ENCODE measurements around the gene PRKCQ.
"Not testable (repeated sequence)": the region's sequence is repeated elsewhere in the genome, so short reads cannot be mapped to it uniquely, and the experiment has no call there.

Gene PRKCQ

GRCh38 chr10:6455592-6455991 lies 124.5 kb downstream of the PRKCQ start:
- no peak for DNase-seq (ENCODE audit: low read depth)

- no peak for DNase-seq (ENCODE audit: low read depth)
Measured at GRCh38 chr10:6446711-6447110, 133.4 kb downstream of the PRKCQ start.

- peak; percentile 30 for DNase-seq (ENCODE audit: low read depth)
Measured at GRCh38 chr10:6445671-6446316, 134.3 kb downstream of the PRKCQ start.

- not testable (repeated sequence) for DNase-seq (ENCODE audit: low read depth)
Measured at GRCh38 chr10:6439875-6440274, 140.2 kb downstream of the PRKCQ start.

GRCh38 chr10:6431861-6432260 lies 148.2 kb downstream of the PRKCQ start:
- DNase-seq (ENCODE audit: low read depth) = no peak

- DNase-seq (ENCODE audit: low read depth) = no peak
Measured at GRCh38 chr10:6431186-6431585, 148.9 kb downstream of the PRKCQ start.

- no peak for DNase-seq (ENCODE audit: low read depth)
Measured at GRCh38 chr10:6430423-6430980, 149.6 kb downstream of the PRKCQ start.

- no peak for DNase-seq (ENCODE audit: low read depth)
Measured at GRCh38 chr10:6427357-6427959, 152.6 kb downstream of the PRKCQ start.

- no peak for DNase-seq (ENCODE audit: low read depth)
Measured at GRCh38 chr10:6426317-6426716, 153.8 kb downstream of the PRKCQ start.

GRCh38 chr10:6423413-6424170 lies 156.5 kb downstream of the PRKCQ start:
- DNase-seq (ENCODE audit: low read depth) = no peak

- no peak for DNase-seq (ENCODE audit: low read depth)
Measured at GRCh38 chr10:6423004-6423403, 157.1 kb downstream of the PRKCQ start.

GRCh38 chr10:6418613-6419216 lies 161.4 kb downstream of the PRKCQ start:
- DNase-seq (ENCODE audit: low read depth) = no peak

GRCh38 chr10:6418167-6418566 lies 161.9 kb downstream of the PRKCQ start:
- no peak for DNase-seq (ENCODE audit: low read depth)

GRCh38 chr10:6416892-6417512 lies 163.1 kb downstream of the PRKCQ start:
- DNase-seq (ENCODE audit: low read depth) = peak; percentile 28

GRCh38 chr10:6411436-6411835 lies 168.6 kb downstream of the PRKCQ start:
- DNase-seq (ENCODE audit: low read depth) = no peak

GRCh38 chr10:6410830-6411229 lies 169.2 kb downstream of the PRKCQ start:
- DNase-seq (ENCODE audit: low read depth) = no peak

GRCh38 chr10:6409971-6410643 lies 170.0 kb downstream of the PRKCQ start:
- DNase-seq (ENCODE audit: low read depth) = peak; percentile 61

GRCh38 chr10:6408799-6409198 lies 171.3 kb downstream of the PRKCQ start:
- no peak for DNase-seq (ENCODE audit: low read depth)

GRCh38 chr10:6407034-6407721 lies 172.9 kb downstream of the PRKCQ start:
- DNase-seq (ENCODE audit: low read depth) = no peak

- DNase-seq (ENCODE audit: low read depth) = no peak
Measured at GRCh38 chr10:6406220-6407033, 173.6 kb downstream of the PRKCQ start.

Data from fibroblast of gingiva (primary cell).